DND-41 (cell line): ENCODE measurements around the gene NLRP12.

ENCODE experiments used
- CTCF ChIP-seq: IDR thresholded peaks from 2 replicates; pipeline ENCODE4 v1.5.1; 2012; ENCODE audit warnings: borderline replicate concordance, low read length, moderate library complexity, mild to moderate bottlenecking; ENCODE audit not compliant: poor library complexity, severe bottlenecking; ENCODE audit errors: extremely low read depth
- EZH2 ChIP-seq: IDR thresholded peaks from 3 replicates; pipeline ENCODE4 v1.6.1; 2012; ENCODE audit warnings: borderline replicate concordance, low read depth, mild to moderate bottlenecking, moderate library complexity, low read length, inconsistent platforms; ENCODE audit not compliant: severe bottlenecking

- TF ChIP-seq CTCF, result no peak
- no peak for TF ChIP-seq EZH2
Measured at GRCh38 chr19:53844849-53845246, 20.7 kb upstream of the NLRP12 start.
